Right atrium auricular region (tissue), 2 donors: Measurements from ENCODE around the gene ANKFN1. TPM values are rescaled to one million over a fixed set of nuclear protein-coding genes. Genes with fewer than 3 reads are reported as not detected.
A peak's percentile ranks its signal among the peaks of the same experiment; 100 is the strongest.

Experiments used
- DNase-seq: peaks from one replicate; pipeline ENCODE4 v3.0.0-alpha.2; 2019; ENCODE audit warnings: low spot score
- H3K27ac ChIP-seq, 2 donors: fragments of 200-600 bp; sonication (generic); 1 replicate in 1 of 2; 2 replicates in 1 of 2; pipeline ENCODE4 v1.5.1; 2016 to 2019
- H3K27me3 ChIP-seq, 2 donors: fragments of 200-600 bp; sonication (generic); one replicate each; pipeline versions ENCODE4 v1.5.1 to v1.6.0; 2017 to 2019
- H3K36me3 ChIP-seq: fragments of 200-600 bp; sonication (generic); one replicate; pipeline ENCODE4 v1.5.1; 2016
- H3K4me1 ChIP-seq, 2 donors: fragments of 200-600 bp; sonication (generic); one replicate each; pipeline versions ENCODE4 v1.5.1 to v1.6.0; 2017 to 2019
- H3K4me3 ChIP-seq, 2 donors: fragments of 200-600 bp; sonication (generic); 1 replicate in 1 of 2; 2 replicates in 1 of 2; pipeline ENCODE4 v1.5.1; 2017 to 2019; ENCODE audit warnings: mild to moderate bottlenecking in 1 of 2, moderate library complexity in 1 of 2
- H3K9me3 ChIP-seq, 2 donors: fragments of 200-600 bp; sonication (generic); one replicate each; pipeline ENCODE4 v1.5.1; 2019
- CTCF ChIP-seq, 2 donors: fragments of 200-600 bp; sonication (generic); IDR thresholded peaks; one replicate each; pipeline ENCODE4 v1.5.1; 2019; ENCODE audit warnings: antibody characterized with exemption in 2 of 2
- total RNA-seq, 2 donors: library from RNA; depleted of rRNA; stranded (reverse); fragments of >200 nt; gene quantifications; one replicate each; pipeline ENCODE4 v1.1.0, GENCODE V29; 2016

Gene ANKFN1
- total RNA-seq, 2 donors from 2014 or later = 0.67 TPM; not detected in 1

DNA sequence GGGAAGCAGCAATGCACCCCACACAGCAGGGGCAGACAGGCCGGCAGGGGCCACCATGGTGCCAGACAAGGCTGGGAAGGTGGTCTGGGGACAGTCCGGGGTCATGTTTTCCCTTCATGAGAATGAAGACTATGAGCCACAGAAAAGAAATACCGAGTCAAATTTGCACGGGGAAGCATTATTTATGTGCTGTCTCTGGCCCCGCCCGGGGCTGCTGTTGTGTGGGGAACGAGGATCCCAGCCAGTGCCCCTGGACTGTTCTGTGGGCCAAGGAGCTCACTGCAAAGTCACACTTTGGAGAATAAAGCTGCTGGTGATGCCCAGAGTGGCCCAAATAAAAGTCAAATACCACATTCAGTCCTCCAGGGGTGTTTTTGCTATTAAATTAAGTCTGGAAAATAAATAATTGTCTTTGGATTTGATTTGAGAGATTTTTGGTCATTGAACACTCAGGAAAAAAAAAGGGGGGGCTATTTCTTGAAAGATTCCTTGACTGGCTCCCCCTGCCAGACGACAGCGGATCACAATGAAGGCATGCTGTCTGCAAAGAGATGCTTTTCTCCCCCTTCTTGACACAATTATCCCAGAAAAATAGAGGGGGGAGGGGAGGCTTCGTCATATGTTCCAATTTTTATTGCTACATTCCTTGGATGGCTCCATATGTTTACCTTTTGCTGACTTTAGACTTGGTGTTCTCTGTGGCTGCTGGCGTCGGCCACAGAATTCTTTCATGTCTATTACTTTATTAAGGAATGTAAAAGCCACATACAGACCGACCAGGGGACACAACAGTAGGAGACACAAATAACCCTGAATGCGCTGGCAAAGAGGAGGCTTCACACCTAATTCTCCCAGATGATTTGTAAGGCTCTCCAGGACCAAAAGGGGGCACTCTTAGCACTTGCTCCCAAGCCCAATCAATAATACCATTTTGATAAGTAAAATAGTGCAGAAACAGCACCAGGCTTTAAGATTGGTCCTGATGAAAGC is 27.1 kb upstream of the ANKFN1 start:
- H3K27ac ChIP-seq = no peak overlapping the region
- TF ChIP-seq CTCF (IDR thresholded peaks at IDR 0.05) = peak in 1 of 2 donors; percentile 53
- no peak overlapping the region for H3K4me3 ChIP-seq
- no peaks in the 10 kb centered on the region for H3K27me3 ChIP-seq
- H3K9me3 ChIP-seq = no peaks in the 10 kb centered on the region
- no peaks in the 10 kb centered on the region for H3K4me1 ChIP-seq
- H3K36me3 ChIP-seq = no peaks in the 10 kb centered on the region
- DNase-seq = no peak

DNA sequence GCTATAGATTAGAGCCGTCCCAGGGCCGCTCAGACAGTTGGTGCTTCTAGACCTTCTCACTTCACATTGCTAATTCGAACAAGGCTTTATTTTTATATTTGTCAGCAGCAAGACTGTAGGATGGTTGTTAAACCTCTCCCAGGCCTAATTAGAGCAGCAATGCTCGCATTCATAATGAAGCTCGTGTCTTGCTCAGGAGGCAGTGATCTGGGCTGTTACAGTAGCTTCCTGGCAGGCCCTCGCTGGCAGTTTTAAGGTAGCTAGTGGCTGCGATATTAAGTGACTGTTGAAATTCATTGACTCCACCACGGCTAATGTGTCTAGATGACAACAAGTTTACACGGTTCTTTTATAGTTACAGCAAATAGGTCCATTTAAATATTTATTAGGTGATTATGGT is 23.2 kb upstream of the ANKFN1 start:
- Histone ChIP-seq H3K27ac (no peak overlapping the region), H3K4me3 (no peak overlapping the region), H3K4me1 (no peaks in the 10 kb centered on the region), H3K36me3 (no peaks in the 10 kb centered on the region), H3K27me3 (no peaks in the 10 kb centered on the region), H3K9me3 (no peaks in the 10 kb centered on the region)
- no peak for DNase-seq
- no peak for TF ChIP-seq CTCF (IDR thresholded peaks at IDR 0.05)

GRCh38 chr17:56130631-56131030 is 22.6 kb upstream of the ANKFN1 start:
- no peak for TF ChIP-seq CTCF (IDR thresholded peaks at IDR 0.05)
- no peaks in the 10 kb centered on the region for H3K4me1 ChIP-seq
- H3K27me3 ChIP-seq = no peaks in the 10 kb centered on the region
- H3K4me3 ChIP-seq = no peak overlapping the region
- H3K27ac ChIP-seq = no peak overlapping the region
- H3K36me3 ChIP-seq = no peaks in the 10 kb centered on the region
- no peaks in the 10 kb centered on the region for H3K9me3 ChIP-seq
- no peak for DNase-seq

DNA sequence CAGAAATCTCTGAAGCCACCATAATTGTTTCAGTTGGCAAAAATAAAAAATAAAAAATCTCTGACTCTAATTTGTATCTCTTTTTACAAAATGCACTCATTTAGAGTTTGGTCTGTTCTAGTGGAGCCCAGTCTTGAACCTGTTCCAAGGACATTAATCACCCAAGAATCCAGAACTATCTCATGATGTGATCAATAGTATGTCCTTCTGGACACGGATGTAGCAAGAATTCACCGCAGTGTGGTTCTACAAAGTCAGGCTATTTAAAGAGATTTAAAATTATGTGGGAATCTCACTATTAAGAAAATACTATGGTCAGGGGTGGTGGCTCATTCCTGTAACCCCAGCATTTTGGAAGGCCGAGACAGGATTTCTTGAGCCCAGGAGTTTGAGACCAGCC is 21.8 kb upstream of the ANKFN1 start:
- no peak for DNase-seq

GRCh38 chr17:56136301-56136700 is 17.0 kb upstream of the ANKFN1 start:
- Histone ChIP-seq H3K27ac (no peak overlapping the region), H3K4me3 (no peak overlapping the region), H3K9me3 (no peaks in the 10 kb centered on the region), H3K27me3 (no peaks in the 10 kb centered on the region), H3K4me1 (no peaks in the 10 kb centered on the region), H3K36me3 (no peaks in the 10 kb centered on the region)
- DNase-seq = no peak
- TF ChIP-seq CTCF (IDR thresholded peaks at IDR 0.05) = no peak

More for the DNA sequence above, 21.8 kb upstream of the ANKFN1 start:
- Histone ChIP-seq H3K4me1 (no peaks in the 10 kb centered on the region), H3K4me3 (no peak overlapping the region), H3K36me3 (no peaks in the 10 kb centered on the region), H3K9me3 (no peaks in the 10 kb centered on the region), H3K27ac (no peak overlapping the region), H3K27me3 (no peaks in the 10 kb centered on the region)
- TF ChIP-seq CTCF (IDR thresholded peaks at IDR 0.05) = no peak
